HCT116 (cell line): ENCODE data around the gene PIM3. TPM values are rescaled to one million over a fixed set of nuclear protein-coding genes. Genes with fewer than 3 reads are reported as not detected.

Source experiments
- ATAC-seq: fragments of 200-7000 bp; cut with Tn5 transposase; 2 replicates; pipeline ENCODE4 v1.9.1; 2020; ENCODE audit warnings: mild to moderate bottlenecking, moderate library complexity
- BruUV-seq: library from RNA; stranded (reverse); fragments of 400-500 nt; replicated peaks from 2 replicates; lab custom pipeline; 2021; lab: Mats Ljungman, UMichigan
- CTCF ChIA-PET: fragments of 300-600 bp; sonication (Branson Sonifier 250); formaldehyde crosslinking; loops from one replicate; lab custom pipeline; 2021; ENCODE audit warnings: antibody characterized with exemption; lab: Charles Lee
- POLR2A ChIA-PET: fragments of 300-600, 350-600 bp; sonication (Branson Sonifier 250); formaldehyde crosslinking; loops from one replicate; lab custom pipeline; 2021; ENCODE audit warnings: antibody characterized with exemption; lab: Charles Lee
- RAD21 ChIA-PET, 2 experiments: fragments of 300-600 bp; sonication (Branson Sonifier 250); formaldehyde crosslinking; loops; one replicate each; lab custom pipeline; 2023; ENCODE audit warnings: low total read pairs in 2 of 2; ENCODE audit not compliant: uncharacterized antibody in 2 of 2, unreplicated experiment in 2 of 2, low non-redundant PET in 1 of 2; lab: Charles Lee
- DNase-seq: peaks from one replicate; pipeline ENCODE4 v3.0.0-alpha.2; 2010; ENCODE audit warnings: low read depth, low spot score
- H2AFZ ChIP-seq: fragments of 200-600 bp; shearing (Covaris generic), sonication (generic); 2 replicates; pipeline ENCODE4 v1.6.1; 2017; ENCODE audit warnings: low read depth, mixed run types, mixed read lengths, antibody characterized with exemption, low read length; ENCODE audit not compliant: poor library complexity, severe bottlenecking
- H3K27ac ChIP-seq: 2 replicates; pipeline ENCODE4 v1.5.1; 2012; ENCODE audit warnings: low read depth, low read length
- H3K27me3 ChIP-seq: fragments of 200-600 bp; sonication (generic); 2 replicates; pipeline ENCODE4 v1.6.1; 2016; ENCODE audit warnings: mixed run types, low read length, mixed read lengths; ENCODE audit not compliant: insufficient read depth
- H3K36me3 ChIP-seq, 2 experiments: fragments of 200-500 bp in 1 of 2; fragments of 200-600 bp in 1 of 2; sonication (Bioruptor generic) in 1 of 2; sonication (generic) in 1 of 2; 2 replicates each; pipeline versions ENCODE4 v1.5.1 to v1.6.1; 2014 to 2016; ENCODE audit warnings: low read length in 2 of 2, inconsistent platforms in 1 of 2, mixed read lengths in 1 of 2, mixed run types in 1 of 2; ENCODE audit not compliant: insufficient read depth in 2 of 2, control insufficient read depth in 1 of 2
- H3K4me1 ChIP-seq, 2 experiments: fragments of 200-600 bp in 1 of 2; sonication (generic) in 1 of 2; 2 replicates each; pipeline versions ENCODE4 v1.5.1 to v1.6.1; 2012 to 2017; ENCODE audit warnings: low read length in 2 of 2, inconsistent platforms in 1 of 2, mild to moderate bottlenecking in 1 of 2, mixed read lengths in 1 of 2, mixed run types in 1 of 2, moderate library complexity in 1 of 2; ENCODE audit not compliant: insufficient read depth in 2 of 2, control insufficient read depth in 1 of 2
- H3K4me2 ChIP-seq: fragments of 200-600 bp; sonication (generic); 2 replicates; pipeline ENCODE4 v1.6.1; 2017; ENCODE audit warnings: mixed run types, low read length, mixed read lengths
- H3K4me3 ChIP-seq, 2 experiments: fragments of 200-600 bp in 1 of 2; sonication (generic) in 1 of 2; replicated peaks in 1 of 2; 2 replicates each; pipeline ENCODE4 v1.5.1; 2011 to 2016; ENCODE audit warnings: low read length in 2 of 2, control low read depth in 1 of 2, low read depth in 1 of 2, mild to moderate bottlenecking in 1 of 2, mixed read lengths in 1 of 2, mixed run types in 1 of 2
- H3K79me2 ChIP-seq: fragments of 200-600 bp; sonication (generic); 2 replicates; pipeline ENCODE4 v1.6.1; 2017; ENCODE audit warnings: mild to moderate bottlenecking, mixed run types, low read length, moderate library complexity, mixed read lengths; ENCODE audit not compliant: insufficient read depth
- H3K9ac ChIP-seq: fragments of 200-600 bp; sonication (generic); 2 replicates; pipeline ENCODE4 v1.6.1; 2016; ENCODE audit warnings: low read length, mixed read lengths
- H3K9me2 ChIP-seq: fragments of 200-600 bp; sonication (generic), shearing (Covaris generic); 2 replicates; pipeline ENCODE4 v1.6.1; 2017; ENCODE audit warnings: mixed run types, mild to moderate bottlenecking, moderate library complexity; ENCODE audit not compliant: insufficient read depth
- H3K9me3 ChIP-seq, 2 experiments: fragments of 200-500 bp in 1 of 2; fragments of 200-600 bp in 1 of 2; sonication (Bioruptor generic) in 1 of 2; sonication (generic) in 1 of 2; 2 replicates each; pipeline ENCODE4 v1.6.1; 2014 to 2017; ENCODE audit warnings: low read length in 2 of 2, mixed read lengths in 2 of 2, inconsistent platforms in 1 of 2, low read depth in 1 of 2, mild to moderate bottlenecking in 1 of 2, mixed run types in 1 of 2, moderate library complexity in 1 of 2; ENCODE audit not compliant: control insufficient read depth in 1 of 2, insufficient read depth in 1 of 2
- H4K20me1 ChIP-seq: fragments of 200-600 bp; sonication (generic), shearing (Covaris generic); 2 replicates; pipeline ENCODE4 v1.6.1; 2017; ENCODE audit warnings: mixed run types, mild to moderate bottlenecking, moderate library complexity; ENCODE audit not compliant: insufficient read depth
- CBX3 ChIP-seq: IDR thresholded peaks from 2 replicates; pipeline ENCODE4 v1.6.1; 2012; ENCODE audit warnings: low read depth
- CEBPB ChIP-seq: IDR thresholded peaks from 2 replicates; pipeline ENCODE4 v1.6.1; 2012; ENCODE audit warnings: low read depth
- EZH2phosphoT487 ChIP-seq: fragments of 200-600 bp; IDR thresholded peaks from 2 replicates; pipeline ENCODE4 v1.6.1; 2018; ENCODE audit warnings: antibody characterized with exemption, borderline replicate concordance
- POLR2AphosphoS5 ChIP-seq: IDR thresholded peaks from 2 replicates; pipeline ENCODE4 v1.6.1; 2011; ENCODE audit warnings: mild to moderate bottlenecking, low read depth, low read length, moderate library complexity
- SP1 ChIP-seq: IDR thresholded peaks from 2 replicates; pipeline ENCODE4 v1.6.1; 2012; ENCODE audit warnings: low read depth
- TCF7L2 ChIP-seq: IDR thresholded peaks from 2 replicates; pipeline ENCODE4 v1.7.0; 2011; ENCODE audit warnings: borderline replicate concordance, inconsistent platforms; ENCODE audit not compliant: insufficient read depth, insufficient read length; ENCODE audit errors: extremely low read depth
- ZBTB33 ChIP-seq: IDR thresholded peaks from 2 replicates; pipeline ENCODE4 v1.6.1; 2011; ENCODE audit warnings: mild to moderate bottlenecking, low read length, moderate library complexity; ENCODE audit not compliant: insufficient replicate concordance; ENCODE audit errors: extremely low read depth
- intact Hi-C: fragments of 100-400 bp; cut with micrococcal nuclease; formaldehyde crosslinking; loops from 2 replicates; pipeline ENCODE4 v1.10.0; 2022
- total RNA-seq: library from RNA; stranded (reverse); gene quantifications from one replicate; pipeline ENCODE4 v1.2.1, GENCODE V29; 2021; ENCODE audit not compliant: unreplicated experiment
- TF ChIP-seq, protein P1 (sequence below): IDR thresholded peaks from 2 replicates; pipeline ENCODE4 v1.6.1; 2012
- TF ChIP-seq, protein P2 (sequence below): IDR thresholded peaks from 2 replicates; pipeline ENCODE4 v1.6.1; 2012; ENCODE audit warnings: low read depth

The PIM3 gene
- total RNA-seq, 1 experiment from 2014 or later: 116 TPM

GRCh38 chr22:49956914-49957825, 3.4 kb upstream of the PIM3 start:
- H3K79me2 ChIP-seq: peaks cover 14% of the 10 kb centered on the region
- H2AFZ ChIP-seq: no peak overlapping the region
- H3K9me3 ChIP-seq: no peaks in the 10 kb centered on the region
- ChIA-PET RAD21 (no interaction called here), CTCF (no interaction called here), POLR2A (no interaction called here)
- peaks cover 15 to 36% of the 10 kb centered on the region in 2 experiments for H3K4me1 ChIP-seq
- no peaks in the 10 kb centered on the region for H3K9me2 ChIP-seq
- no peak overlapping the region for H3K9ac ChIP-seq
- H3K4me3 ChIP-seq: no peak overlapping the region
- BruUV-seq: no TSS peak
- no peak overlapping the region for H3K4me2 ChIP-seq
- H4K20me1 ChIP-seq: no peaks in the 10 kb centered on the region
- TF ChIP-seq TCF7L2 (no peak), ZBTB33 (no peak), SP1 (no peak), POLR2AphosphoS5 (no peak), CEBPB (no peak), CBX3 (no peak), EZH2phosphoT487 (no peak)
- TF ChIP-seq, protein P1, sequence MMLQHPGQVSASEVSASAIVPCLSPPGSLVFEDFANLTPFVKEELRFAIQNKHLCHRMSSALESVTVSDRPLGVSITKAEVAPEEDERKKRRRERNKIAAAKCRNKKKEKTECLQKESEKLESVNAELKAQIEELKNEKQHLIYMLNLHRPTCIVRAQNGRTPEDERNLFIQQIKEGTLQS: no peak
- TF ChIP-seq, protein P2, sequence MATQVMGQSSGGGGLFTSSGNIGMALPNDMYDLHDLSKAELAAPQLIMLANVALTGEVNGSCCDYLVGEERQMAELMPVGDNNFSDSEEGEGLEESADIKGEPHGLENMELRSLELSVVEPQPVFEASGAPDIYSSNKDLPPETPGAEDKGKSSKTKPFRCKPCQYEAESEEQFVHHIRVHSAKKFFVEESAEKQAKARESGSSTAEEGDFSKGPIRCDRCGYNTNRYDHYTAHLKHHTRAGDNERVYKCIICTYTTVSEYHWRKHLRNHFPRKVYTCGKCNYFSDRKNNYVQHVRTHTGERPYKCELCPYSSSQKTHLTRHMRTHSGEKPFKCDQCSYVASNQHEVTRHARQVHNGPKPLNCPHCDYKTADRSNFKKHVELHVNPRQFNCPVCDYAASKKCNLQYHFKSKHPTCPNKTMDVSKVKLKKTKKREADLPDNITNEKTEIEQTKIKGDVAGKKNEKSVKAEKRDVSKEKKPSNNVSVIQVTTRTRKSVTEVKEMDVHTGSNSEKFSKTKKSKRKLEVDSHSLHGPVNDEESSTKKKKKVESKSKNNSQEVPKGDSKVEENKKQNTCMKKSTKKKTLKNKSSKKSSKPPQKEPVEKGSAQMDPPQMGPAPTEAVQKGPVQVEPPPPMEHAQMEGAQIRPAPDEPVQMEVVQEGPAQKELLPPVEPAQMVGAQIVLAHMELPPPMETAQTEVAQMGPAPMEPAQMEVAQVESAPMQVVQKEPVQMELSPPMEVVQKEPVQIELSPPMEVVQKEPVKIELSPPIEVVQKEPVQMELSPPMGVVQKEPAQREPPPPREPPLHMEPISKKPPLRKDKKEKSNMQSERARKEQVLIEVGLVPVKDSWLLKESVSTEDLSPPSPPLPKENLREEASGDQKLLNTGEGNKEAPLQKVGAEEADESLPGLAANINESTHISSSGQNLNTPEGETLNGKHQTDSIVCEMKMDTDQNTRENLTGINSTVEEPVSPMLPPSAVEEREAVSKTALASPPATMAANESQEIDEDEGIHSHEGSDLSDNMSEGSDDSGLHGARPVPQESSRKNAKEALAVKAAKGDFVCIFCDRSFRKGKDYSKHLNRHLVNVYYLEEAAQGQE: no peak
- no peaks in the 10 kb centered on the region for H3K27me3 ChIP-seq
- intact Hi-C loops: no loop called here
- DNase-seq: no peak
- ATAC-seq: no peak
- H3K36me3 ChIP-seq: peaks cover 0 to 7% of the 10 kb centered on the region in 2 experiments; a peak in 1 of 4 replicates
- no peak overlapping the region for H3K27ac ChIP-seq
